GM12892 (cell line): ENCODE results near the gene NID1. TPM values are rescaled to one million over a fixed set of nuclear protein-coding genes. Genes with fewer than 3 reads are reported as not detected.
A peak's percentile ranks its signal among the peaks of the same experiment; 100 is the strongest.

Experiments
- DNase-seq: peaks from one replicate; pipeline ENCODE4 v3.0.0; 2011; ENCODE audit not compliant: insufficient read length
- FAIRE-seq: peaks from 2 replicates; lab custom pipeline; 2011; peaks lifted over from hg19 to GRCh38; lab: Jason Lieb, UNC
- POLR2A ChIP-seq: IDR thresholded peaks from 2 replicates; pipeline ENCODE4 v1.6.1; 2011; ENCODE audit warnings: low read depth, low read length, control low read depth
- POLR2AphosphoS5 ChIP-seq: IDR thresholded peaks from 2 replicates; pipeline ENCODE4 v1.6.1; 2011; ENCODE audit warnings: low read depth, low read length, control low read depth
- TAF1 ChIP-seq: IDR thresholded peaks from 2 replicates; pipeline ENCODE4 v1.6.1; 2011; ENCODE audit warnings: low read depth, mild to moderate bottlenecking, control low read depth, low read length, borderline replicate concordance
- polyA plus RNA-seq: library from polyadenylated mRNA; unstranded; fragments of >200 nt; gene quantifications from one replicate; pipeline ENCODE4 v1.2.1, GENCODE V29; 2012; ENCODE audit warnings: missing spikeins, inconsistent platforms; ENCODE audit not compliant: missing spikeins

The NID1 gene
- polyA plus RNA-seq: 6.5 TPM

- DNase-seq (peak; percentile 45), FAIRE-seq (no peak)
- no peak for TF ChIP-seq POLR2A
- TF ChIP-seq POLR2AphosphoS5: no peak
- no peak for TF ChIP-seq TAF1
Measured at GRCh38 chr1:236064674-236065508, at the start of gene NID1. Gene NID1, minus strand, starts transcription at chr1:236065090. Its CDS starts 11 bp downstream, at chr1:236065079.

- DNase-seq (no peak), FAIRE-seq (no peak)
- TF ChIP-seq TAF1: no peak
- TF ChIP-seq POLR2A: no peak
- no peak for TF ChIP-seq POLR2AphosphoS5
Measured at GRCh38 chr1:236114076-236114747, 49.3 kb upstream of the NID1 start.

GRCh38 chr1:236113324-236114032 lies 48.6 kb upstream of the NID1 start:
- no peak for FAIRE-seq
- DNase-seq: no peak
- TF ChIP-seq POLR2AphosphoS5 (no peak), TAF1 (no peak), POLR2A (no peak)

- DNase-seq (no peak), FAIRE-seq (peak; percentile 36)
- TF ChIP-seq TAF1 (no peak), POLR2AphosphoS5 (no peak), POLR2A (no peak)
Measured at GRCh38 chr1:236112332-236112627, 47.4 kb upstream of the NID1 start.

- no peak for DNase-seq
- TF ChIP-seq POLR2AphosphoS5: no peak
- TF ChIP-seq TAF1: no peak
- TF ChIP-seq POLR2A: no peak
- FAIRE-seq: no peak
Measured at GRCh38 chr1:236111527-236112331, 46.8 kb upstream of the NID1 start.

GRCh38 chr1:236110137-236110536 lies 45.2 kb upstream of the NID1 start:
- TF ChIP-seq TAF1: no peak
- TF ChIP-seq POLR2A: no peak
- TF ChIP-seq POLR2AphosphoS5: no peak
- no peak for FAIRE-seq
- DNase-seq: no peak

GRCh38 chr1:236108027-236108648 lies 43.2 kb upstream of the NID1 start:
- no peak for TF ChIP-seq POLR2AphosphoS5
- TF ChIP-seq POLR2A: no peak
- no peak for TF ChIP-seq TAF1
- DNase-seq: no peak

GRCh38 chr1:236107121-236107907 lies 42.4 kb upstream of the NID1 start:
- TF ChIP-seq POLR2AphosphoS5 (no peak), POLR2A (no peak), TAF1 (no peak)
- DNase-seq (no peak), FAIRE-seq (no peak)

More at GRCh38 chr1:236108027-236108648, 43.2 kb upstream of the NID1 start:
- FAIRE-seq: no peak

GRCh38 chr1:236103646-236104218 lies 38.8 kb upstream of the NID1 start:
- TF ChIP-seq POLR2A (no peak), TAF1 (no peak), POLR2AphosphoS5 (no peak)
- FAIRE-seq: peak; percentile 82

GRCh38 chr1:236103059-236103458 lies 38.2 kb upstream of the NID1 start:
- DNase-seq: no peak
- FAIRE-seq: no peak
- TF ChIP-seq POLR2A (no peak), TAF1 (no peak)

More at GRCh38 chr1:236103646-236104218, 38.8 kb upstream of the NID1 start:
- peak; percentile 71 for DNase-seq
